HG02885 (cell line): ENCODE results near the gene PM20D2.

Experiments used
- ATAC-seq: cut with Tn5 transposase; IDR thresholded peaks from one replicate; pipeline ENCODE4 v1.9.1; 2021; ENCODE audit warnings: mild to moderate bottlenecking; ENCODE audit not compliant: unreplicated experiment, poor library complexity

PM20D2 gene

DNA sequence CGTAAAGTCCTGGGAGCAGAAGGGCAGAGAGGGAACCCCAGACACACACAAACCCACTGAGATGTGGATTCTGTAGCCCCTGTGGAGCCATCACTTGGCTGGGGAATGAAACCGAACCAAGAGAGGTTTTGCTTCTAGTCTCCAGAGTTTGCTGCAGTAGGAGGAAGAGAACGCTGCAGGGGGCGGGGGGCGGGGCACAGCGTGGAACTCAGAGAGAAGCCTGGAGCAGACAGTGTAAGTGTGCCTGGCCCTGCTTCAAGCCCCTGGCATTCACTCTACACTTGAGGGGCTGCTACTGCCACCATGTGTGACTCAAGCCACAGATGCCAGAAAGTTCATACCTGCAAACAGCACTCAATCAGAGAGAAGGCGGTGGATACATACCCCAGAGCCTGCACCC, 52.4 kb downstream of the PM20D2 start:
- no peak for ATAC-seq

DNA sequence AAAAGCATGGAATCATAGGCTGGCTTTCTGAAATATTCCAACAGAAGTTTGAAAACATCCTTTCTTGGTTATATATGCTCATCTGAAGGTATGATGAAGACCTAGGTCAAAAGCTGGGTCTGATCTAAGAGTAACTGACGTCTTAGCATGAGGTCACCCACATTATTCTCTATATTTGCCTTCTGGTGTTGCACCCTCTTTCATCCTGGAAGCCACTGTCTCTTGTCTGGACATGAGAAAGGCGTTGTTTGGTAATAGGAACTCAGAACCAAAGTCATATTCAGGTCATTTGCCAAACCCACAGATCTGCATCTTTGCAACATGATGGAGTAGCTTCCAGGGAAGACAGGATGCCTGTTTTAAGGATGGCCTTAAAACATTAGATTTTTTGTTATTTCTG, 53.7 kb downstream of the PM20D2 start:
- ATAC-seq = no peak

DNA sequence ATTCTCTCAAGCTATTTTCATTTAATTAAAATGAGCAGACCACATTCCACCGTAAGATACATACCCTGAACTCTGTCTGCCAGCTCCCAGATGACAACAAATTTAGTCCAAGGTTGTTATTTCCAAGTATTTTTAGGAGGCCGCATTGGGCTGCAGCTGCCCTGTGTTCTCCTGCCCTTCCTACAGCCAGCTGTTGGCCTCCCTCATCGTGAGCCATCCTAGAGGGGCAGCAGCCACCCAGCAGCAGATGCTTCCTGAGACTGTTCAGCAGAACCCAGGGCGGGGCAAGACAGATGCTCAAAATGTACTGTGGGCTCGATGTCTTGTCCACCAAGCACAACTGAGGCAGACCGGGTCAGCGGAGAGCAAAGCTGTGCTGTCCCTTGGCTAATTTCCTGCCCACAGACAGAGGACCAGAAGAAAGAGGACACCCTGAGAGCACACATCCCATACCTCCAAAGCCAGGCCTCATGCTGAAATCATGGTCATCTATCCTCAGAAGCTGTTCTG, 54.9 kb downstream of the PM20D2 start:
- no peak for ATAC-seq

DNA sequence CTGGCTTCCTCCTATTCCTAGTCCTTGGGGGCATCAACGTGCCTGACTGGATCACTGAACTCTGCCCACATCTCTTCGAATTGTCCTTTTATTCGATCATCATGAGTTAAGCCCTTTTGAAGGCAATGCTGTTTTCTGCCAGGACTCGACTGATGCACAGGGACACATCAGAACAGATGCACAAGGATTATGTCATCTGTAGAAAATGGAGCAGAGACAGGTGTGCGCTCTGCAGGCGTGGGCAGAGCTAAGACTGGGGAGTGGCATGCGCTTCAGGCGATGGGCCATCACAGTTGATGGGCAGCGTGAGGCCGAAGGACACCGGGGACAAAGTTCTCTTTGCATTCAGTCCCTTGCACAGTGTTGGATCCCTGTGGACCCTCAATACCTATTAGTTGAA, 58.2 kb downstream of the PM20D2 start:
- ATAC-seq = no peak

DNA sequence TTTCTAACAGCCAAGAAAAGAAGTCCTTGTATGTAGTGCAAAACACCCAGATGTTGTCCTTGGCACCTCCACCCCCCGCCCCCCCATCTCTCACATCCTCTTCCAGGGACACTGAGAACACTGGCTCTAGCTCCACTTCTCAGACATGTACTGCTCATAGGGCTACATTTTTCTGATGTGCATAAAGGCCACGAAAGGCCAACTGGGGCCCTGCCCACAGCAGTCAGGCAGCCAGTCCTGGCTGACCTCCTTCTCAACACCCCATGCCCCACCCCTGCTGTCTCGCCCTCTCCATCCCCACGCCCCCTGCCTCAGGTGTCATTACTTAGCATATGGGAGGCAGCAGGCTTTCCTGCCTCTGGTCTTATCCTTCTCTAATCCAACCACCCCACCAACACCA, 60.0 kb downstream of the PM20D2 start:
- ATAC-seq = no peak

DNA sequence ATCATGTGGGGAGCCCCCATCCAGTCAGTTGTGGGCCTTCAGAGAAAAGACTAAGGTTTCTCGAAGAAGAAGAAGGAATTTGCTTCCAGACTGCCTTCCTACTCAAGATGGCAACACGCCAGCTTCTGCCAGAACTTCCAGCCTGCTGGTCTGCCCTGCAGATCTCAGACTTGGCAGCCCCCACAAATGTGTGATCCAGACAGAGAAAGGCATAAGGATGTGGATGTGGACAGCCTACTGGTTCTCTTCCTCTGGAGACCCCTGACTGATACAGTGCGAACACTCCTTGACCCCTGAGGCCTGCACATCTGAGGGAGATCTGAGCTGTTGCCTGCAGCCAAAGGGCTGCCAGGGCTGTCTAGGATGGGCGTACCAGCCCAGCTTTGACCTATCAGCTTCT, 62.7 kb downstream of the PM20D2 start:
- ATAC-seq = no peak

DNA sequence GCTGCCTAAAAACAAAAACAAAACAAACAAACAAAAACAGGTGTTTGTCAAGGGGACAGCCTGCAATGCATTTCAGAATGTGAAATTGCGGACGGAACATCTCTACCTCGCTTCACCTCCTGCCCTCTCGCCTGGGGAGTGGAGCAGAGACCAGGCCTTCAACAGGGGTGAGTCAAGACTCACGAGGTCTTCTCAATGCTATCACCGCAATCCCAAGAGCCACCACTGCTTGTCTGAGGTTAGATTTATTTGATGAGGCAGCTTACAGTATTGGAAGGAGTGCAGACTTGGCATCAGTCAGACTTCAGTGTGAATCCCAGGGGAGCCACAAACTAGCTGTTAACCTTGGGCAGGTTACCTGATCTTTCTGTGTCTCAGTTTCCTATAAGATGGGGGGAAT, 63.6 kb downstream of the PM20D2 start:
- no peak for ATAC-seq

DNA sequence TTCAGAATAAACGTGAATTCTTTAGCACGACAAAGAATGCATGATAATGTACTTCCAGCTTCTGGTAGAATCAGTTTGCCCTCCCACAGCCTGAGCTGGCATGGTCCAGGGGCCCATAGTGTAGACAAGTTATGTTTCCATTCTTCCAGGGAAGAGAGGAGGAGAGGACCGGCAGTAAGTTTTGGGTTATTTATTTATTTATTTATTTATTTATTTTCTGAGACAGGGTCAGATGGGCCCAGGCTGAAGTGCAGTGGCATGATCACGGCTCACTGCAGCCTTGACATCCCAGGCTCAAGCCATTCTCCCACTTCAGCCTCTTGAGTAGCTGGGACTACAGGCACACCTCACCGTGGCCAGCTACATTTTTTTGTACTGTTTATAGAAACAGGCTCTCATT, 66.6 kb downstream of the PM20D2 start:
- no peak for ATAC-seq

DNA sequence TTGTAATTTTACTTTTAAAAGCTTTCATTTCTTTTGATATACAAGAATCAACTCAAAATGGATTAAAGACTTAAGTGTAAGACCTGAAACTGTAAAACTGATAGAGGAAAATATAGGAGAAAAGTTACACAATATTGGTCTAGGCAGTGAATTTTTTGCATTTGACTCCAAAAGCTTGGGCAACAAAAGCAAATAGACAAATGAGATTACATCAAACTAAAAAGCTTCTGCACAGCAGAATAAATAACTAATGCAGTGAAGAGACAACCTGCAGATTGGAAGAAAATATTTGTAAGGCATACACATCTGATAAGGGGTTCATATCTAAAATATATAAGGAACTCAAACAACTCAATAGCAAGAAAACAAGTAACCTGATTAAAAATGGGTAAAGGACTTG, 68.3 kb downstream of the PM20D2 start:
- ATAC-seq = no peak
